ENCODE results near the gene GRIPAP1.

Gene GRIPAP1, protein sequence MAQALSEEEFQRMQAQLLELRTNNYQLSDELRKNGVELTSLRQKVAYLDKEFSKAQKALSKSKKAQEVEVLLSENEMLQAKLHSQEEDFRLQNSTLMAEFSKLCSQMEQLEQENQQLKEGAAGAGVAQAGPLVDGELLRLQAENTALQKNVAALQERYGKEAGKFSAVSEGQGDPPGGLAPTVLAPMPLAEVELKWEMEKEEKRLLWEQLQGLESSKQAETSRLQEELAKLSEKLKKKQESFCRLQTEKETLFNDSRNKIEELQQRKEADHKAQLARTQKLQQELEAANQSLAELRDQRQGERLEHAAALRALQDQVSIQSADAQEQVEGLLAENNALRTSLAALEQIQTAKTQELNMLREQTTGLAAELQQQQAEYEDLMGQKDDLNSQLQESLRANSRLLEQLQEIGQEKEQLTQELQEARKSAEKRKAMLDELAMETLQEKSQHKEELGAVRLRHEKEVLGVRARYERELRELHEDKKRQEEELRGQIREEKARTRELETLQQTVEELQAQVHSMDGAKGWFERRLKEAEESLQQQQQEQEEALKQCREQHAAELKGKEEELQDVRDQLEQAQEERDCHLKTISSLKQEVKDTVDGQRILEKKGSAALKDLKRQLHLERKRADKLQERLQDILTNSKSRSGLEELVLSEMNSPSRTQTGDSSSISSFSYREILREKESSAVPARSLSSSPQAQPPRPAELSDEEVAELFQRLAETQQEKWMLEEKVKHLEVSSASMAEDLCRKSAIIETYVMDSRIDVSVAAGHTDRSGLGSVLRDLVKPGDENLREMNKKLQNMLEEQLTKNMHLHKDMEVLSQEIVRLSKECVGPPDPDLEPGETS

DNA sequence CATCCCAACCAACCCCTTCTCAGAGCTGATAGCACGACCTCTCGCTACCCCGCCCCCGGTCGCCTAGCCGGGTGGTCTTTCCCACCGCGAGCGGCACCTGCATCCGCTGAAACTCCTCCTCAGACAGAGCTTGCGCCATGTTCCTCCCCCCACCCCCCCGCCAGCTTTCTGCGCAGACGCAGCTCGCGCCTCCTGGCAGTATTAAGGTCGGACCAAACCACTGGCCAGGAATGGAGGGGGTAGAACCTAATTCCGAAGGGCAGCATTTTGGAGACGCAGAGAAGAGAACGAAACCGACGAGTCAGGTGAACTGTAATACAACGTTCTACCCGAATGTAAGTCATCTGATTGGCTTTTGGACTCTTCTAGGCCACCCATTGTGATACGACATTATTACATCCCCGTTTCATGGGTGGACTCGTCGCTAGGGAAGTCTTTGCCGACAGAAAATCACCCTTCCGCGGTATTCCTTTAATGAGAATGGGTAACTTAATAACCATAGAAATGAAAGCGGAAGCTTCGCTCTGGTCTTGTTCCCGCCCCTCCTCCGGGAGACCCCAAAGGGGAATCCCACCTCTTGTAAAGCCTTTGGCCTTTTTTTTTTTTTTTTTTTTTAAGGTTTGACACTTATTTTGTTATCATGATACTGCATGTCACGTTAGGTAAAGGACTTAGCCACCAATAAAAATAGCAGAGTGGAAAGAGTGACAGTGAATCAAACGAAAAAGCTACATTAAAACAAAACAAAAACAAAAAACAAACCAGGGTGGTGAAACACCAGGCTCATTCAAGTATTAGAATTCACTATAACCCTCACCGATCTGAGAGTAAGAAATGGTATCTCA, at the start of gene GRIPAP1:
GRIPAP1 (minus strand) TSS at position 174 of the 845 bp plus-strand sequence; CDS start at position 139, 35 bp downstream.
- peak; percentile 84 for DNase-seq

DNA sequence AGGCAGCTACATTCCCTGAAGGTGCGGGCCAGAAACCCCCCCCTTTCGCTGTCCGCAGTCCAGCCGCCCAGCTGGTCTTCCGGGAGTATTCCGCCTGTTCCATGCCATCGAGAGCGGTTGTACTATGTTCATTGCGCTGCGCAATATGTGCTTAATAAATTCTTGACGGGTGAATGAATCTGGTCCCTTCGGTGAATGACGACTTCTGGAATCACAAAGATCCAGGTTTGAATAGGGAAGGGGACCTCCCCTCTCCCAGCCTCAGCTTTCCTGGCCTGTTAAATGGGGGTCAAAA, 41.9 kb upstream of the GRIPAP1 start:
- no peak for DNase-seq

DNA sequence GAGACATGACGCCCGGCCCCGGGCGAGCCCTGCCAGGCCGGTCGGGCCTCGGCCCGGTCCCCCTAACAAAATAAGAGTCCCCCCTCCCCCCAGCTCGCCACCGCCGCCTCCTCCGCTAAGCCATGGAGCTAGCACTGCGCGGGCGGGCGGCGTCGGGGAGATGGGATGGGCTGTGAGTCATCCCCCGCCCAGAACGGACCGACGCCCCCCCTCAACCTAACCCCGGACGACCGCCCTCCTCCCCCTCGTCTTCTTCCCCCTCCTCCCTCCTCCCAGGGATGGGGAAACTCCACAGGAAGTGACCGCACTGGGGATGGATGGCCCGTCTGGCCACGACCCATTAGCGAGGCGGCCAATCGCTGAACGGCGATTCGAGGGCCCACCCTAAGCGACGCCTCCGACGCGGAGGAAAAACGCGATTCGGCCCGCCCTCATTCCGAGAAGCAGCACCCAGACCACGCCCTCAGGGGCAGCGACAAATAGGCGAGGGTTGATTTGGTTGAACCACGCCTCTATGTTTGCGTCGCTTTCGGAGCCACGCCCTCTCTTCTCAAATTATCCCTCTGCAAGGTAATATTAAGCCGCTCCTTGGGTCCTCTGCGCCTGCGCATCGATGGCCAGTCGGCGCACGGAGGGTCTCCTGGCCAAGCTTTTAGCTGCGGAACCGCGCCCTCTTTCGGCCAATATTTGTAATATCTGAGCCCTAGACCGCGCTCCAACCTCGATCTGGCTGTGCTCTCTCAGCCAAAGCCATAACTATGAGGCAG, 41.3 kb upstream of the GRIPAP1 start, which contains the start of gene TFE3:
TFE3 (minus strand) TSS at position 138 of the 767 bp plus-strand sequence; CDS start at position 7, 131 bp downstream.
- peak; percentile 99 for DNase-seq

DNA sequence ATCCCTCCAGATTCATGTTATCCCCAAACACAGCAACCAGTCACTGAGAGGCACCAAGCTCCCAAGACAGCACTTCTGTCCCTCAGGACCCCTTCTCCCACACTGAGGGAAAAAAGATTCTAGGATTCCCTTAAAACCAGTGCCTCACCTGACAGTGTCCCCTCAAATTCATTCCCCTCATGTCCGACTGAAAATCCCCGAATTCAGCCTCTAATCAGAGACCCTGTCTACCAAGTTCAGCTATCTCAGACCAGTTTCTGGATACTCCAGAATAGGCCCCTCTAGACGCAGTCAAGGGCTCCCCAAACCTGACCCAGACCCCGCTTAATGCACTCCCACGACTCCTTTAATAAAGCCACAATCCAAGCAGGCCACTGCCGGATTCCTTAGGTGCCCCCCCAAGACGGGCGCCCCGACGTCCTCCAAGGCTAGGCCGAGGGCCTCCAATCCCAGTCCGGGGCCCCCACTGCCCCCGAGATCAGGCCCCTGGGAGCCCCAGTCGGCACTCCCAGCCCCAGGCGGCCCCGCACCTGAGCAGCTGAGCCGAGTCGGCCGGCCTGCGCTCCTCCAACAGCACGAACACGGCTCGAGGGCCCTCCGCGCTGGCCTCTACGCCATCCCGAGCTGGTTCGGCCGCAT, 40.6 kb upstream of the GRIPAP1 start:
- DNase-seq, result no peak

DNA sequence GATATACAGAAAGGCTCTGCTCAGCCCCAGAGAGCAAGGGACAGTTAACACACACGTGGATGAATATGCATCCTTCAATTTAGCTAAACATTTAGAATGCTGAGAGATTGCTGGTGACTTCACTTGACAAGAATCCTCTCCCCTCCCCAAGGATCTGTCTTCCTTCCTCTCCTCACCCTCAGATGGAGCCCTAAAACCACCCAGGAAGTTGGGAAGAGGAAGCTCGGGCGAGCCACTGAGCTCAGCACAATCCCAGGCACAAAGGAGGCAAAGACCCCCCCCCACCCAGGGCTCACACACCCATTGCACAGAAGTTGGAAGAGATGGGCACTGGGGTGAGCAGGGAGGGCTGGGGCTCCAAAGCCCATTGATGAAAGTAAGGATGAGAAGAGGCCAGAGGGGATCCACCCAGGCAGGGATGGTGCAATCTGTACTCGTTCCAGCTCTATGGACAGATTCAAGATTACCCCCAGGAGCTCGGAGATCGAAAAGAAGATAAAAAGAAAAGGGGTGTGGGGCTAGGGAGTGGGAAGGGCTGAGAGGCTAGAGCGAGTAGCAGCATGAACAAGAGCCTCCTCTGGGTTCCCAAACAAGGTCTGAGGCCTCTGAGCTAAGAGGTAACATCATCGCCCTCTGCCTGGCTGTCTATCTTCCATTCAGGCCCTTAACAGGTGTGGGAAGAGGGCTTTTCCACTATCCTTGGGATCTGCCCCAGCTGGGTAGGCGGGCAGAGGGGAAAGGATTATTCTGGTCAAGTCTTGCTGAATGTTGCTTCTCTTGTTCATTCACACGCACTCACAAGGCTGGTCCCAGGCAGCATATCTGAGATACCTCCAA, 39.9 kb upstream of the GRIPAP1 start:
- no peak for DNase-seq

DNA sequence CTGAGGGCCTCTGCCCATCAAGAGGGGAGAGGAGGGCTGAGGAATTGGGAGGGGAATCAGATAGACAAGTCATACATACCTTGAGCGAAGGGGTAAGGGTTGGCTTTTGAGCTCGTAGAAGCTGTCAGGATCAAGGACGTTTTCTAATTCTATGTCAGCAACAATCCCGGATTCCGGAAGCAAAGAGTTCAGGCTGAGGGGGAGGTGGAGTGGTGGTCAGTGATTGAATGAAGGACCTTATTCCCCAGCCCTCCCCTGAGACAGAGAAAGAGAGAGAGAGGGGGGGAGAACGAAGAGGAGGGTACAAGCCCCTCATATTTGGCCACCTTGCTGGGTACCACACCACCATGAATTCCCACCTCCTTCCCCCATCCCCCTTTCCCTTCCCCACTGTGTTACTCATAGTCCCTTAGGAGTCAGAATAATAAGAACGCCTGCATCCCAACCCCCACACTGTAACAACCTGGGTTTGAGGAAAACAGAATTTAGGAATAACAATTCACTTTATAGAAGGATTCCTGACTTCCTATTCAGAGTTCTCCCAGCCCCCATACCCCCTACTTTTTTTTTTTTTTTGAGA, 38.4 kb upstream of the GRIPAP1 start:
- no peak for DNase-seq

DNA sequence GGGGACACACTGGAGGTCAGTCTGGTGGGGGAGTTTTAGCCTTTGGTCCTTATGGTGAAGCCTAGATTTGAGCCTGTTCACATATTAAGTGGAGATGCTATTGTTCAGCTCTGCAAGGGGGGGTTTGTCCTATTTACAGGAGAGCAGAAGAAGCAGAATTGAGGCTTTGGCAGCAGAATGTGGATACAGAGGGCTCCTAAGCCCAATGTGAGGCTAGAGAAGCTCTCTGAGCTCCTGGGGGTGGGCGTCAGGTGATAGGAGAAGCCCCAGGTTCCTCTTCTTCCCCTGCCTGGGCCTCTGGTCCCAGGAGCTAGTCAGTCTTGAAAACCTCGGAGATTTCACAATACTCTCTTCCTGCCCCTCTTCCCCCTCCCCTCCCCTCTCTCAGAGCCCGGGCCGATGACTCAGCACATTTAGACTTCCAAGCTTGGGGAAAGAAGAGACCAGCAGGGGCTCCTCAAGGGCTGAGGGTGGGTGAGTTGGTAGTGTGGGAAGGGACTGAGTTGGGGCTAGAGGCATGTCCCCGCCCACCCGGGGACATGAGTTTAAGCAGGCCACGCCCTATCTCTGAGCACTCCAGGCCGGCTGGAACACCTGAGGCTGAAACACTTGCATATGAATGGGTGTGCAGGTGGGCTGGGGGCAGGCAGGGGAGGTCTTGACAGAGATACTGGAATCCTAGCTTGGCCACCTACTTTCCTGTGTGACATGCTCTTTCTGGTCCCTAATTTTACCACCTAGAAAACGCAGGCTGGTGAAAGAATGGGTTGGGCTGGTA, 37.7 kb upstream of the GRIPAP1 start:
- peak; percentile 40 for DNase-seq

DNA sequence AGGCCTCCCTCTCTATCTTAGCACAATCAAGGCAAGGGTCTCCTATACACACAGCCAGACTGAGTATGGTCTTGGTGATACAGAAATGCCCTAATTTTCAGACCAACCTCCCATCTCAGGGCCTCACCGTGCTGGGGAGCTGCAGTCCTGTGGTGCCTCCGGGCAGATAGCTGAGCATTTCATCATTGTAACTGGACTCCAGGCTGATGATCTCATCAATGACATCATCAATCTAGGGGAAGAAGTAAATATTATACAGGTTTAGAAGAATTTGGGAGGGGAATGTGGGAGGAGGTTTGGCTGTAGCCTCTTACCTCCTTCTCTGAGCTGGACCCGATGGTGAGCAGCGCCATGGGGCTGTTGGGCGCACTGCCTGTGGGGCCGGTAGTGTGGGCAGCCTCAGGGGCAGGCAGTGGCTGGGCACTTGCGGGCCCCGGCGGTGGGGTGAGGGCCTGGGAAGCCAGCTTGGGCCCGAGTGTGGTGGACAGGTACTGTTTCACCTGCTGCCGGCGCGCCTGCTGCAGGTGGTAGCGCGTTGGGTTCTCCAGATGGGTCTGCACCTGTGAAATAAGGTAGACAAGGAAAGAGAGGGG, 35.9 kb upstream of the GRIPAP1 start:
- no peak for DNase-seq

DNA sequence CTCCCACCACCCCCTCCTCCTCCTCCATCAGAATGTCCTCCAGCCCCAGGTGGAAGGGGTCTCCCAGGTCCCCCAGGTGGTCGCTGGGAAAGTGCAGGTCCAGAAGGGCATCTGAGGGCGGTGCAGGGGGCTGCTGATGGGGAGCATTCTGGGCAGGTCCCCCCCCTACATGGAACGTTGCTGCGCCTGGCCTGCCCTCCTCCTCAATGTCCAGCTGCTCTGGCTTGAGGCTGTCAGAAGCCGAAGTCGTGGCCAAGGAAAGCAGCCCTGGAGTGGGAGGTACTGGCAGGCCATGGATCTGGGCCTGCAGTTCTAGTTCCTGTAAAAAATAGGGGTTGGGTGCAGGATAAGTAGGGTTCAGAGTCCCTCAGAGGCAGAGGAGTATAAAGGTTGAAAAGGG, 28.2 kb upstream of the GRIPAP1 start:
- no peak for DNase-seq

DNA sequence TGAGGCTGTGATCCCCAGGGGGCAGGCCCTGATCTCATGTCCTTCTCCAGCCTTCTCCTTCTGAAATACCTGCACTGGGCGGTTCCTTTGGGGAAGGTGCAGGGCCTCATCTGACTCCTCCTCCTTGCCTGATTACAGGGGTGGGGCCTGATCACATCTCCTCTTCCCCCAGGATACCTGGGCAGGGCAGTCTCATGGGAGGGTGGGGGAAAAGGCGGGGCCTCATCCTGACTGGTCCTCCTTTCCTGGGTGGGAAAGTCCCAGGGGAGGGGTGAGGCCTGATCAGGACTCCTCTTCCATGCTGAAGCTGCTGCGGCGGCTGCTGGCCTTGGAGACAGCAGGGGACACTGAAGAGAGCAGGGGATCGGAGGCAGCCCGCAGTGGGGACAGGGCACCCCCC, 27.8 kb upstream of the GRIPAP1 start:
- DNase-seq, result peak; percentile 7

DNA sequence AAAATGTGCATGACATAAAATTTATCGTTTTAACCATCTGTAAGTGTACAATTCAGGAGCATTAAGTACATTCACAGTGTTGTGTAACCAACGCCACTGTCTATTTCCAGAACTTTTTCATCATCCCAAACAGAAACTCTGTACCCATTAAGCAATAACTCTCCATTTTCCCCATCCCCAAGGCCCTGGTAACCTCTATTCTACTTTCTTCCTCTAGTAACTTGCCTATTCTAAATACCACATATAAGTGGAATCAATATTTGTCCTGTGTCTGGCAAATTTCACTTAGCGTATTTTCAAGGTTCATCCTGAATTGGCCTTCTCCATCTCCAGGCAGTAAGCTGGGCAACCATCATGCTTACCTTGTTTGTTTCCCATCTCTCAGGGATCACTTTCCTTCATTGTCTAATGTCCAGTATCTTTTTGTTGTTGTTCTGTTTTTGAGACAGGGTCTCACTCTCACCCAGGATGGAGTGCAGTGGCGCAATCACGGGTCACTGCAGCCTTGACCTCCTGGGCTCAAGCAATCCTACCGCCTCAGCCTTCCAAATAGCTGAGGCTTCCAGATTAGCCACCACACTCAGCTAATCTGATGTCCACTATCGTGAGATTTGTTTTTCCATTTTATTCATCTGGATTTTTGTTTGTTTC, 17.7 kb upstream of the GRIPAP1 start:
- no peak for DNase-seq

DNA sequence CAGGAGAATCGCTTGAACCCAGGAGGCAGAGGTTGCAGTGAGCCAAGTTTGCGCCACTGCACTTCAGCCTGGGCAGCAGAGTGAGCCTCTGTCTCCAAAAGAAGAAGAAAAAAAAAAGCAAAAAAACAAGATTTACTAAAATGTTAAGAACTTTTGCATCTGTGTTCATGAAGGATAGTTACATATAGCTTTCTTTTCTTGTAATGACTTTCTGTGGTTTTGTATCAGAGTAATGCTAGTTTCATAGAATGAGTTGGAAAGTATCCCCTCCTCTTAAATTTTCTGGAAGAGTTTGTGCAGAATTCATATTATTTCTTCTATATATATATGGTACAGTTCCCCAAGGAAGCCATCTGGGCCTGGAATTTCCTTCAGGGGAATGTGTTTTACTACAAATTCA, 17.0 kb upstream of the GRIPAP1 start:
- no peak for DNase-seq

DNA sequence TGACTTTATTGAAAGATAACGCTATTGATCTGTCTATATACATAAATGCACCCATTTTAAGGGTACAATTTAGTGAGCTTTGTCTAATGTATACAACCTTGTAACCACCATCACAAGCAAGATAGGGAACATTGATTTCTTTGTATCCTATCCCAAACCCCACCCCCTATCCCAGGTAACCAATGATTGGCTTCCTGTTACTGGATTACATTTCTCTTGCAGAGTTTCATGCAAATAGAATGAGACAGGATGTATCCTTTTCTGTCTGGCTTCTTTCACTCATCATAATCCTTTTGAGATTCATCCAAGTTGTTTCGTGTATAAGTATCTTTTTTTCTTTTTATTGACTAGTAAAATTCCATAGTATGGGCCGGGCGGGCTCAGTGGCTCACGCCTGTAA, 1.6 kb upstream of the GRIPAP1 start:
- no peak for DNase-seq

DNA sequence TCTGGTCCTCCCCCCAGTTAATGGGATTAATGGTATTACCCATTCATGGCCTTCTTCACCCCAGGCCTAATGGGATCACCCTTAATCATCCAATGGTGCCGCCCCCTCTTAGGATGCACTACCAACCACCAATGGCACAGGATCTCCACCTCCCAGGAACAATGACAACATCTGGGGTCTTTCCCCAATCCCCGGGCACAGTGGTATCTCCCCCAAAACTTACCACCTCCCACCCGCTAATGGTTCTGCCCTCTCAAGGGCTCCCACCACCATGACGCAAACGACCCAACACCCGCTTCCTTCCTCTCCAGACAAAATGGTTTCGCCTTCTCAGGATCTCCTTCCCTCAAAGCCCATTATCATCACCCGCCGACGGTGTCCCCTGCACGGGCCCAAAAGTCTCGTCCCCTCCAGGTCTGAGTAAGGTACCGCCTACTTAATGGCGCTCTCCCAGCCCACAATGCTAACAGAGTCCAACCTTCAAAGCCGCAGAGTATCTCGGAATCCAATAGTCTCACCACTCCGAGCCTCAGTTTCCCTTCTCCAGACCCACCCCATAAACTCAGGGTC, 458 bp downstream of the GRIPAP1 start:
- peak; percentile 56 for DNase-seq

DNA sequence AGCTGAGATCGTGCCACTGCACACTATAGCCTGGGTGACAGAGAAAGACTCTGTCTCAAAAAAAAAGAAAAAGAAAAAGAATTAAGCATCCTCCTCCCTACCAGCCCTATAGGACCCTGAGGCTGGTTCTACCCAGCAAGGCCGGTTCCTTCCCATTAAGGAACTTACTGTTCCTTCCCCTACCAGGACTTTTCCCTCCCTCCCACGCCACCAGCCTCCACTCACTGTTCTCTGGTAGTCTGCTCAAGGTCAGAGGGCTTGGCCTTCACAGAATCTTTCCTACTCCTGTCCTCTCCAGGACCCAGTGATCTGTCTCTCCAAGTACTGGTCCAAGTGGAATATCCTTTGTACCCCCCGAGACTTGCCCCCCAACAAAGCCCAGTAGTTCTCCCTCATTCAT, 1.4 kb downstream of the GRIPAP1 start:
- no peak for DNase-seq

DNA sequence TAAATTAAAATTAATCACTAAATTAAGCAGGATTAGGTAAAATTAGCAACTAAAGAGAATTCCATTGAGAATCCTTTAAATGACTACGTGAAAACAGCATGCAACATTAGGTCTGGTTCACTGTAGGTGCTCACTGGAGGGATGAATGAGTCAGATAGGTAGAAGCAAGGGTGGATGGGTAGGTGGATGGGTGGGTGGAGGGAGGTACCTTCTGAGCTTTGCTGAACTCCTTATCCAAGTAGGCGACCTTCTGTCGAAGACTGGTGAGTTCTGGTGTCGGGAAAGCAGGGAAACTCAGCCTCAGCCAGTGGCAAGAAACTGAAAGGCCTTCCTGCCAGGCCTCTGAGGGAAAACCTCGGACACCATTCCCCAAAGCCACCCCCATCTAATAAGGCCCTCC, 3.0 kb downstream of the GRIPAP1 start:
- DNase-seq, result no peak

DNA sequence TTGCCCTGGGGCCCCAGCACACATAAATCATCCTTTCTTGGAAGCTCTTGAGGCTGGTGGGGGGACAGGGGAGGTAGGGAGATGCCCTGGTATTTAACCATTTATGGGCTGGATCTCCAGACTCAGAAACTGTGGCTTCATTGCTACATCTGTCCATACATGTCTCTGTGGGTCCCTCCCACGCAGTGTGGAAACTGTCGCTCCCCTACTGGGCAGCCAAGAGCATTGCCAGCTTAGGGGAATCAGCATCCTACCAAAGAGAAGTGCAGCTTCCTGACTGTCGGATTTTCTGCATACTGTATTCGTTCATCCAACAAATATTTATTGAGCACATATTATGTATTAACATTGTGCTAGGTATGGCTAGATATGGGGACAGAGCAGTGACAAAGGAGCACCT, 3.7 kb downstream of the GRIPAP1 start:
- no peak for DNase-seq

DNA sequence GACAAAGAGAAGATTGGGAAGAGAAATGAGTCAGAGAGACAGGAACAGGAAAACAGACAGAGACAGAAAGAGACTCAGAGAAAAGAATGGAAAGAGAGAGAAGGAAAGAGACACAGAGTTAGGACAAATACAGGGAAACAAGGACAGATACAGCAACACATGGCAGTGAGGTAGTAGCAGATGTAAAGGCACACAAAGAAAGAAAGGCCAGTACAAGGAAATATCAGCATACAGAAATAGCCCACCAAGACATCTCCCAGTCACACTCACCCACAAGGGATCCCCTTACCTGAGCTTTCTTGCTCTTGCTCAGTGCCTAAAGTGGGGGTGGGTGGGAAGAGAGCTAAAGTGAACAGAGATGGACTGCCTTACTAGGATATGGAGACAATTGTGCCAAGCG, 4.2 kb downstream of the GRIPAP1 start:
- no peak for DNase-seq

Data from NCI-H146 (cell line).